Thoracic aorta (tissue), 2 donors: ENCODE measurements around the gene PRUNE1. TPM values are rescaled to one million over a fixed set of nuclear protein-coding genes. Genes with fewer than 3 reads are reported as not detected.

Experiments used
- ATAC-seq: fragments of 150-250 bp; one replicate; pipeline ENCODE4 v1.8.0; 2017; ENCODE audit warnings: low read depth; ENCODE audit not compliant: insufficient number of reproducible peaks, low FRiP score
- DNase-seq: peaks from one replicate; pipeline ENCODE4 v3.0.0-alpha.2; 2020; ENCODE audit warnings: low spot score
- H3K27ac ChIP-seq, 2 donors: fragments of 200-600 bp; sonication (generic); 1 replicate in 1 of 2; 2 replicates in 1 of 2; pipeline ENCODE4 v1.5.1; 2016; ENCODE audit warnings: mild to moderate bottlenecking in 2 of 2, moderate library complexity in 2 of 2
- H3K27me3 ChIP-seq: fragments of 200-600 bp; sonication (generic); replicated peaks from 2 replicates; pipeline ENCODE4 v1.6.0; 2016; ENCODE audit warnings: mild to moderate bottlenecking; ENCODE audit not compliant: insufficient read depth
- H3K36me3 ChIP-seq: fragments of 200-600 bp; sonication (generic); one replicate; pipeline ENCODE4 v1.5.1; 2016
- H3K4me1 ChIP-seq, 2 donors: fragments of 200-600 bp; sonication (generic); 1 replicate in 1 of 2; 2 replicates in 1 of 2; pipeline versions ENCODE4 v1.5.1 to v1.6.0; 2016; ENCODE audit warnings: low read depth in 2 of 2, mild to moderate bottlenecking in 1 of 2; ENCODE audit not compliant: control insufficient read depth in 1 of 2
- H3K4me3 ChIP-seq: fragments of 200-600 bp; sonication (generic); 2 replicates; pipeline ENCODE4 v1.5.1; 2016; ENCODE audit warnings: mild to moderate bottlenecking
- H3K9me3 ChIP-seq: fragments of 200-600 bp; sonication (generic); 2 replicates; pipeline ENCODE4 v1.5.1; 2016
- CTCF ChIP-seq: fragments of 200-600 bp; sonication (generic); IDR thresholded peaks from one replicate; pipeline ENCODE4 v1.5.1; 2019; ENCODE audit warnings: antibody characterized with exemption
- total RNA-seq, 2 donors: library from RNA; depleted of rRNA; stranded (reverse); fragments of >200 nt; gene quantifications; one replicate each; pipeline versions ENCODE4 v1.1.0 to v1.2.3, GENCODE V29; 2016

Gene PRUNE1
- total RNA-seq, 2 donors from 2014 or later, result 16.5 to 21.3 TPM

DNA sequence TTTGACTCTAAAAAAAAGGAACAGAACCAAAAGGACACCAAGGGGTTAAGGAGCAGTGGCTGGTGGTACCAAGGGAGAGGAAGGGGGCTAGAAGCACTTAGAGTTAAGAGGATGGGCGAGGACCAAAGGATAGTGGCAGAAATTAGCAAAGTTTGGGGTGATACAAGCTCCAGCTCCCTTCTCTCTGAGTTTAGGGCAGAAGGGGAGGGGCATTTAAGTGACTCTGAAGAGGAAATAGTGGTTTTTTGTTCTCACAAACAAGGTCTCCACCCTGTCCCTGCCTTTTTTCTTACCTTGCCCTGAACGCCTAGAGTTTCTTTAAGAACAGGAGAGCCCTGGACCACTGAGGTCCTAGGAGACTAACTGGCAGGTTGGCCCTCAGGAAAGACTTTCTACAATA, 47.9 kb downstream of the PRUNE1 start:
- Histone ChIP-seq H3K27ac (peak overlapping the region; percentile 67 to 99), H3K4me3 (peak overlapping the region; percentile 100), H3K27me3 (no peaks in the 10 kb centered on the region), H3K4me1 (peaks cover 25 to 44% of the 10 kb centered on the region in 2 donors), H3K36me3 (peaks cover 42% of the 10 kb centered on the region), H3K9me3 (no peaks in the 10 kb centered on the region)
- ATAC-seq (no peak), DNase-seq (no peak)
- no peak for TF ChIP-seq CTCF

DNA sequence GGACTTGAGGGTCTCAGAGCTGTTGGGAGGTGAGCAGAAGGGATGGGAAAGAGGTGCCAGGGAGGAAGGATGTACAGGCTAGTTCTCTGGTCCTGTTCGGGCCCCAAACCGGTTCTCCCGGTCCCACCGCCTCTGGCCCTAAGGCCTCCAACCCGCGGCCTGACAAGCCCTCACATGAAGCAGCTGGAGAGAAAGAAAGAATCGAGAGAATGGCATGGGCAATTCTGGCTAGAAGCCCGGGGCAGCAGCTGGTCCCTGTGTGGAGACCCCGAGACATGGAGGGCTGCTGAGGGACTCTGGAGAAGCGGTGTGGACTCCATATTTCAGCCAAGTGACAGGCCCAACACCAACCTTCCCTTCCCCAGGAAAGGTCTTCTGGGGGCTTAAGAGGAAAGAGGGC, 50.4 kb downstream of the PRUNE1 start:
- no peaks in the 10 kb centered on the region for H3K27me3 ChIP-seq
- H3K36me3 ChIP-seq, result peaks cover 23% of the 10 kb centered on the region
- peaks cover 25 to 60% of the 10 kb centered on the region in 2 donors for H3K4me1 ChIP-seq
- no peak for ATAC-seq
- DNase-seq, result no peak
- H3K9me3 ChIP-seq, result no peaks in the 10 kb centered on the region
- peak overlapping the region; percentile 100 for H3K4me3 ChIP-seq
- no peak for TF ChIP-seq CTCF
- H3K27ac ChIP-seq, result peak overlapping the region; percentile 94 to 99

GRCh38 chr1:151059109-151060006, 51.1 kb downstream of the PRUNE1 start, which contains the start of gene CDC42SE1:
TSS of gene CDC42SE1 (minus strand) at chr1:151059622. CDS start at chr1:151055730, 3,892 bp downstream.
- Histone ChIP-seq H3K27me3 (no peaks in the 10 kb centered on the region), H3K4me3 (peak within 1 kb of the TSS; percentile 100), H3K27ac (peak within 1 kb of the TSS; percentile 94 to 99), H3K36me3 (peaks cover 17% of the 10 kb centered on the region), H3K9me3 (no peaks in the 10 kb centered on the region), H3K4me1 (peaks cover 25 to 60% of the 10 kb centered on the region in 2 donors)
- DNase-seq (peak; percentile 30), ATAC-seq (peak; percentile 66)
- peak; percentile 92 for TF ChIP-seq CTCF

- no peak for DNase-seq
These were observed 51.9 kb downstream of the PRUNE1 start, which contains the start of gene MLLT11 for GRCh38 chr1:151060007-151060656. TSS of gene MLLT11 (plus strand) at chr1:151060397. CDS start at chr1:151067225, 6,828 bp downstream.

More at GRCh38 chr1:151060007-151060656, 51.9 kb downstream of the PRUNE1 start, which contains the start of gene MLLT11:
- peaks cover 9% of the 10 kb centered on the region for H3K36me3 ChIP-seq
- TF ChIP-seq CTCF, result no peak
- H3K9me3 ChIP-seq, result no peaks in the 10 kb centered on the region
- peak; percentile 25 for ATAC-seq
- H3K27me3 ChIP-seq, result no peaks in the 10 kb centered on the region
- peak within 1 kb of the TSS; percentile 100 for H3K4me3 ChIP-seq
- H3K27ac ChIP-seq, result peak within 1 kb of the TSS; percentile 94 to 99
- H3K4me1 ChIP-seq, result peaks cover 25 to 59% of the 10 kb centered on the region in 2 donors
